Endothelial cell (in vitro differentiated cells): Measurements from ENCODE around the gene CARM1. TPM values are rescaled to one million over a fixed set of nuclear protein-coding genes. Genes with fewer than 3 reads are reported as not detected.

Source experiments
- DNase-seq: peaks from one replicate; pipeline ENCODE4 v3.0.0; 2021; ENCODE audit warnings: low spot score
- H3K27ac Mint-ChIP-seq: one replicate; pipeline ENCODE4 v1.8.0; 2021; ENCODE audit warnings: mixed read lengths, inconsistent platforms; ENCODE audit not compliant: unreplicated experiment
- H3K27me3 Mint-ChIP-seq: one replicate; pipeline ENCODE4 v1.8.0; 2021; ENCODE audit warnings: mild to moderate bottlenecking, moderate library complexity, mixed read lengths, inconsistent platforms; ENCODE audit not compliant: unreplicated experiment
- H3K36me3 Mint-ChIP-seq: one replicate; pipeline ENCODE4 v1.8.0; 2021; ENCODE audit warnings: mild to moderate bottlenecking, low read depth, mixed read lengths, inconsistent platforms; ENCODE audit not compliant: unreplicated experiment
- H3K4me1 Mint-ChIP-seq: one replicate; pipeline ENCODE4 v1.8.0; 2021; ENCODE audit warnings: mild to moderate bottlenecking, mixed read lengths, inconsistent platforms; ENCODE audit not compliant: unreplicated experiment
- H3K4me3 Mint-ChIP-seq: one replicate; pipeline ENCODE4 v1.8.0; 2021; ENCODE audit warnings: mild to moderate bottlenecking, mixed read lengths, inconsistent platforms; ENCODE audit not compliant: unreplicated experiment
- H3K9me3 Mint-ChIP-seq: one replicate; pipeline ENCODE4 v1.8.0; 2021; ENCODE audit warnings: mixed read lengths, inconsistent platforms; ENCODE audit not compliant: unreplicated experiment
- CTCF ChIP-seq: fragments of 200-600 bp; sonication (generic); IDR thresholded peaks from one replicate; pipeline ENCODE4 v1.5.0; 2021; ENCODE audit warnings: antibody characterized with exemption; ENCODE audit not compliant: unreplicated experiment
- total RNA-seq: library from RNA; stranded (reverse); fragmentation: NEBNext Ultra II Directional; extraction: Animal tissue kit (Norgen Biotek cat#: 25700); gene quantifications from one replicate; pipeline ENCODE4 v1.2.1, GENCODE V29; 2021; ENCODE audit not compliant: unreplicated experiment

The CARM1 gene
- total RNA-seq, 1 donor from 2014 or later: 63.2 TPM

GRCh38 chr19:10829967-10830366 lies 41.4 kb upstream of the CARM1 start:
- Mint-ChIP-seq H3K27ac (no peak overlapping the region), H3K27me3 (peaks cover 4% of the 10 kb centered on the region), H3K4me3 (no peak overlapping the region), H3K9me3 (no peaks in the 10 kb centered on the region), H3K4me1 (no peaks in the 10 kb centered on the region), H3K36me3 (peaks cover 13% of the 10 kb centered on the region)
- no peak for DNase-seq
- TF ChIP-seq CTCF: no peak

- Mint-ChIP-seq H3K27me3 (peaks cover 3% of the 10 kb centered on the region), H3K36me3 (peaks cover 11% of the 10 kb centered on the region), H3K4me1 (no peaks in the 10 kb centered on the region), H3K4me3 (no peak overlapping the region), H3K9me3 (no peaks in the 10 kb centered on the region), H3K27ac (no peak overlapping the region)
- no peak for DNase-seq
- no peak for TF ChIP-seq CTCF
Observed at GRCh38 chr19:10830370-10830769, 41.0 kb upstream of the CARM1 start.

- TF ChIP-seq CTCF: no peak
- peaks cover 7% of the 10 kb centered on the region for H3K36me3 Mint-ChIP-seq
- H3K27ac Mint-ChIP-seq: no peak overlapping the region
- peaks cover 7% of the 10 kb centered on the region for H3K27me3 Mint-ChIP-seq
- peaks cover under 1% of the 10 kb centered on the region for H3K4me1 Mint-ChIP-seq
- H3K9me3 Mint-ChIP-seq: no peaks in the 10 kb centered on the region
- no peak overlapping the region for H3K4me3 Mint-ChIP-seq
- DNase-seq: no peak
Observed at GRCh38 chr19:10830931-10831779, 40.2 kb upstream of the CARM1 start.

GRCh38 chr19:10831987-10832938 lies 39.1 kb upstream of the CARM1 start:
- Mint-ChIP-seq H3K36me3 (no peaks in the 10 kb centered on the region), H3K27me3 (peaks cover 9% of the 10 kb centered on the region), H3K4me1 (peaks cover 4% of the 10 kb centered on the region), H3K27ac (no peak overlapping the region), H3K9me3 (peaks cover 3% of the 10 kb centered on the region), H3K4me3 (no peak overlapping the region)
- no peak for DNase-seq
- TF ChIP-seq CTCF: no peak

GRCh38 chr19:10832939-10833296 lies 38.4 kb upstream of the CARM1 start:
- Mint-ChIP-seq H3K9me3 (peaks cover 3% of the 10 kb centered on the region), H3K4me1 (peaks cover 4% of the 10 kb centered on the region), H3K4me3 (no peak overlapping the region), H3K27ac (peak overlapping the region; percentile 61), H3K36me3 (no peaks in the 10 kb centered on the region), H3K27me3 (peaks cover 9% of the 10 kb centered on the region)
- no peak for TF ChIP-seq CTCF
- no peak for DNase-seq
